ENCODE measurements around the gene GZMM.

- TF ChIP-seq CTCF (IDR thresholded peaks at IDR 0.05 in 8 of 11, conservative IDR thresholded peaks at IDR 0.05 in 3 of 11) (no peak), POLR2A (IDR thresholded peaks at IDR 0.05) (no peak)
These were observed 46.5 kb downstream of the GZMM start for GRCh38 chr19:590396-590745.

Data from spleen (tissue), 7 donors.